GM23338 (cell line): ENCODE measurements around the gene DNM1L. TPM values are rescaled to one million over a fixed set of nuclear protein-coding genes. Genes with fewer than 3 reads are reported as not detected.
A peak's percentile ranks its signal among the peaks of the same experiment; 100 is the strongest.

ENCODE experiments used
- ATAC-seq: fragments of 200-7000 bp; cut with Tn5 transposase; 3 replicates; pipeline ENCODE4 v1.9.1; 2020
- DNase-seq: peaks from one replicate; pipeline ENCODE4 v3.0.0-alpha.2; 2015; ENCODE audit warnings: low spot score
- H2AFZ ChIP-seq: fragments of 200-600 bp; sonication (generic); 2 replicates; pipeline ENCODE4 v1.8.0; 2016; ENCODE audit warnings: antibody characterized with exemption, mild to moderate bottlenecking, moderate library complexity
- H3F3A ChIP-seq: fragments of 200-600 bp; sonication (generic); replicated peaks from 2 replicates; pipeline ENCODE4 v1.8.0; 2017; ENCODE audit warnings: antibody characterized with exemption, mixed run types, low read depth
- H3K27ac ChIP-seq: fragments of 200-600 bp; sonication (generic); 2 replicates; pipeline ENCODE4 v1.6.1; 2016; ENCODE audit warnings: low read depth
- H3K27me3 ChIP-seq: fragments of 200-600 bp; sonication (generic); 2 replicates; pipeline ENCODE4 v1.8.0; 2016; ENCODE audit warnings: mild to moderate bottlenecking, mixed run types, moderate library complexity; ENCODE audit not compliant: insufficient read depth
- H3K36me3 ChIP-seq: fragments of 200-600 bp; sonication (generic); 2 replicates; pipeline ENCODE4 v1.8.0; 2016; ENCODE audit warnings: mild to moderate bottlenecking; ENCODE audit not compliant: insufficient read depth
- H3K4me1 ChIP-seq: fragments of 200-600 bp; sonication (generic); 2 replicates; pipeline ENCODE4 v1.8.0; 2016; ENCODE audit warnings: mild to moderate bottlenecking, moderate library complexity; ENCODE audit not compliant: insufficient read depth
- H3K4me2 ChIP-seq: fragments of 200-600 bp; sonication (generic); 2 replicates; pipeline ENCODE4 v1.7.1; 2017; ENCODE audit warnings: mixed run types
- H3K4me3 ChIP-seq: fragments of 200-600 bp; sonication (generic); 2 replicates; pipeline ENCODE4 v1.6.1; 2016; ENCODE audit warnings: mixed run types
- H3K79me2 ChIP-seq: fragments of 200-600 bp; sonication (generic); replicated peaks from 2 replicates; pipeline ENCODE4 v1.8.0; 2017; ENCODE audit warnings: mild to moderate bottlenecking; ENCODE audit not compliant: insufficient read depth
- H3K9me2 ChIP-seq: fragments of 200-600 bp; sonication (generic); 2 replicates; pipeline ENCODE4 v1.8.0; 2017; ENCODE audit not compliant: insufficient read depth
- H4K20me1 ChIP-seq: fragments of 200-600 bp; sonication (generic); replicated peaks from 2 replicates; pipeline ENCODE4 v1.8.0; 2017; ENCODE audit warnings: mild to moderate bottlenecking; ENCODE audit not compliant: insufficient read depth
- H3K27ac Mint-ChIP-seq: 2 replicates; pipeline ENCODE4 v1.8.0; 2020; ENCODE audit warnings: inconsistent platforms, mild to moderate bottlenecking, moderate library complexity, mixed read lengths
- H3K27me3 Mint-ChIP-seq: 3 replicates; pipeline ENCODE4 v1.8.0; 2022; ENCODE audit warnings: low read depth, mild to moderate bottlenecking, moderate library complexity, mixed read lengths, inconsistent platforms; ENCODE audit not compliant: insufficient read depth, poor library complexity
- H3K36me3 Mint-ChIP-seq: 3 replicates; pipeline ENCODE4 v1.8.0; 2021; ENCODE audit warnings: low read depth, mild to moderate bottlenecking, inconsistent platforms, moderate library complexity, mixed read lengths
- H3K4me1 Mint-ChIP-seq: 3 replicates; pipeline ENCODE4 v1.8.0; 2020; ENCODE audit warnings: mild to moderate bottlenecking, inconsistent platforms, mixed read lengths
- H3K4me3 Mint-ChIP-seq: 3 replicates; pipeline ENCODE4 v1.8.0; 2021; ENCODE audit warnings: moderate library complexity, mild to moderate bottlenecking, inconsistent platforms, mixed read lengths
- H3K9me3 Mint-ChIP-seq: 3 replicates; pipeline ENCODE4 v1.8.0; 2020; ENCODE audit warnings: moderate library complexity, mild to moderate bottlenecking, inconsistent platforms, mixed read lengths
- CREB1 ChIP-seq: fragments of 250-450 bp; sonication (Bioruptor Pico); IDR thresholded peaks from 2 replicates; pipeline ENCODE4 v1.5.0; 2020; ENCODE audit warnings: low read depth, mild to moderate bottlenecking, moderate library complexity
- ETS1 ChIP-seq: IDR thresholded peaks from 2 replicates; pipeline ENCODE4 v1.6.1; 2016; ENCODE audit warnings: antibody characterized with exemption
- EZH2 ChIP-seq: fragments of 200-600 bp; sonication (generic); IDR thresholded peaks from one replicate; pipeline ENCODE4 v1.8.0; 2017; ENCODE audit warnings: antibody characterized with exemption, mild to moderate bottlenecking, low read depth; ENCODE audit not compliant: unreplicated experiment
- EZH2phosphoT487 ChIP-seq: fragments of 200-600 bp; sonication (generic); IDR thresholded peaks from one replicate; pipeline ENCODE4 v1.8.1; 2018; ENCODE audit warnings: antibody characterized with exemption; ENCODE audit not compliant: unreplicated experiment
- JUNB ChIP-seq: IDR thresholded peaks from one replicate; pipeline ENCODE4 v1.6.1; 2016; ENCODE audit warnings: antibody characterized with exemption; ENCODE audit not compliant: unreplicated experiment
- REST ChIP-seq: IDR thresholded peaks from one replicate; pipeline ENCODE4 v1.6.1; 2018; ENCODE audit warnings: antibody characterized with exemption; ENCODE audit not compliant: unreplicated experiment
- STAT1 ChIP-seq: IDR thresholded peaks from one replicate; pipeline ENCODE4 v1.6.1; 2016; ENCODE audit warnings: antibody characterized with exemption; ENCODE audit not compliant: unreplicated experiment
- ZNF114 ChIP-seq: fragments of 250-450 bp; sonication (Bioruptor Pico); IDR thresholded peaks from 2 replicates; pipeline ENCODE4 v1.5.0; 2020; ENCODE audit warnings: mild to moderate bottlenecking, moderate library complexity
- ZNF462 ChIP-seq: fragments of 250-450 bp; sonication (Bioruptor Pico); IDR thresholded peaks from 2 replicates; pipeline ENCODE4 v1.5.0; 2020; ENCODE audit warnings: mild to moderate bottlenecking, moderate library complexity
- polyA plus RNA-seq: library from polyadenylated mRNA; unstranded; fragments of >200 nt; fragmentation: Nextera tagmentation; extraction: Ambion mirVana; gene quantifications from 2 replicates; pipeline ENCODE4 v1.2.1, GENCODE V29; 2016
- total RNA-seq: library from RNA; depleted of rRNA; stranded (reverse); fragments of >200 nt; shearing (Covaris generic); gene quantifications from 2 replicates; pipeline ENCODE4 v1.2.3, GENCODE V29; 2014

Gene DNM1L
- total and polyA plus RNA-seq, 2 experiments from 2014 or later = 72.2 to 94.8 TPM

GRCh38 chr12:32647275-32647674 is 31.8 kb upstream of the DNM1L start:
- Histone ChIP-seq H3K27ac (no peak overlapping the region), H3F3A (0 out of 2 replicates have a peak, but pooled peaks cover 5% of the 10 kb centered on the region), H3K79me2 (no peaks in the 10 kb centered on the region), H3K36me3 (no peaks in the 10 kb centered on the region), H3K9me2 (no peaks in the 10 kb centered on the region), H2AFZ (no peak overlapping the region), H3K4me3 (no peak overlapping the region), H3K4me1 (no peaks in the 10 kb centered on the region; the same call in 1 of the 2 replicates), H4K20me1 (no peaks in the 10 kb centered on the region), H3K27me3 (no peaks in the 10 kb centered on the region), H3K4me2 (no peak overlapping the region)
- TF ChIP-seq ETS1 (no peak), EZH2phosphoT487 (no peak), CREB1 (CRISPR knock-in tag) (no peak), EZH2 (no peak), ZNF114 (CRISPR knock-in tag) (no peak), ZNF462 (CRISPR knock-in tag) (no peak), REST (no peak), JUNB (no peak), STAT1 (no peak)
- Mint-ChIP-seq H3K4me1 (no peaks in the 10 kb centered on the region; the same call in 2 of the 3 replicates), H3K27me3 (peaks cover 5% of the 10 kb centered on the region), H3K4me3 (no peak overlapping the region), H3K36me3 (no peaks in the 10 kb centered on the region; the same call in 2 of the 3 replicates), H3K27ac (no peak overlapping the region), H3K9me3 (no peaks in the 10 kb centered on the region)
- ATAC-seq (peak; percentile 73), DNase-seq (peak; percentile 47)
